GM18519 (cell line): ENCODE data around the gene RAPGEFL1.
"Not testable (repeated sequence)": the region's sequence is repeated elsewhere in the genome, so short reads cannot be mapped to it uniquely, and the experiment has no call there.

Experiments
- ATAC-seq: cut with Tn5 transposase; IDR thresholded peaks from one replicate; pipeline ENCODE4 v1.9.1; 2021; ENCODE audit warnings: mild to moderate bottlenecking, moderate library complexity; ENCODE audit not compliant: unreplicated experiment, low FRiP score

The RAPGEFL1 gene

DNA sequence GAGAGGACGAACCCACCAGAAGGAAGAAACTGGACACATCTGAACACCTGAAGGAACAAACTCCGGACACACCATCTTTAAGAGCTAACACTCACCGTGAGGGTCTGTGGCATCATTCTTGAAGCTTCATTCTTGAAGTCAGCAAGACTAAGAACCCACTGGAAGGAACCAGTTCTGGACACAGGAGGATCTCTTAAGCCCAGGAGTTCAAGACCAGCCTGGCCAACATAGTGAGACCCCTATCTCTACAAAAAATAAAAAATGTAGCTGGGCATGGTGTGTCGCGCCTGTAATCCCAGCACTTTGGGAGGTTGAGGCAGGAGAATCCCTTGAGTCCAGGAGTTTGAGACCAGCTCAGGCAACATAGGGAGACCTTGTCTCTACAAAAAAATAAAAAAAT, 21.3 kb downstream of the RAPGEFL1 start:
- no peak for ATAC-seq

DNA sequence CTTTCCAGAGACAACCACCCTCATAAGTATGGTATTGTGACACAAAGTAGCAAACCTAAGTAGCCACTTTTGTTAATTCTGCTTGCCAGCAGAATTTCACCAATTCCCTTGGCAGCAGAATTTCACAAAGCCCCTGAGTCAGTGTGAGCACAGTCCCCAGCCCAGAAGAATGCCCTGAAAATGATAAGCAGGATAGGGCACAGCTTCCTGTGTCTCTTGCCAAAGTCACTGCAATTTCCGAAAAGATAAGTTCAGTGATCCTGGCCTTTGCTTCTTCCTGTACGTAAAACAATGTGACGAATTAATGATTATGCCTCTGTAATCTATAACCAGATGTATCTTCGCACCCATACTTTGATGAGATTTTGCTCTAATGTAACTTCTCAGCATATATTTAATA, 25.9 kb downstream of the RAPGEFL1 start:
- ATAC-seq: no peak

DNA sequence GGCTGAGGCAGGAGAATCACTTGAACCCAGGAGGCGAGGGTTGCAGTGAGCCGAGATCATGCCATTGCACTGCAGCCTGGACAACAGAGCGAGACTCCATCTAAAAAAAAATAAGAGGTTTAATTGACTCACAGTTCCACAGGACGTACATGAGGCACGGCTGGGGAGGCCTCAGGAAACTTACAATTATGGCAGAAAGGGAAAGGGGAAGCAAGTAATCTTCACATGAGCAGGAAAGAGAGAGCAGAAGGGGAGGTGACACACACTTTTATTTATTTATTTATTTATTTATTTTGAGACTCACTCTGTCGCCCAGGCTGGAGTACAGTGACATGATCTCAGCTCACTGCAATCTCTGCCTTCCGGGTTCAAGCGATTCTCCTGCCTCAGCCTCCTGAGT, 28.9 kb downstream of the RAPGEFL1 start:
- ATAC-seq: not testable (repeated sequence)

DNA sequence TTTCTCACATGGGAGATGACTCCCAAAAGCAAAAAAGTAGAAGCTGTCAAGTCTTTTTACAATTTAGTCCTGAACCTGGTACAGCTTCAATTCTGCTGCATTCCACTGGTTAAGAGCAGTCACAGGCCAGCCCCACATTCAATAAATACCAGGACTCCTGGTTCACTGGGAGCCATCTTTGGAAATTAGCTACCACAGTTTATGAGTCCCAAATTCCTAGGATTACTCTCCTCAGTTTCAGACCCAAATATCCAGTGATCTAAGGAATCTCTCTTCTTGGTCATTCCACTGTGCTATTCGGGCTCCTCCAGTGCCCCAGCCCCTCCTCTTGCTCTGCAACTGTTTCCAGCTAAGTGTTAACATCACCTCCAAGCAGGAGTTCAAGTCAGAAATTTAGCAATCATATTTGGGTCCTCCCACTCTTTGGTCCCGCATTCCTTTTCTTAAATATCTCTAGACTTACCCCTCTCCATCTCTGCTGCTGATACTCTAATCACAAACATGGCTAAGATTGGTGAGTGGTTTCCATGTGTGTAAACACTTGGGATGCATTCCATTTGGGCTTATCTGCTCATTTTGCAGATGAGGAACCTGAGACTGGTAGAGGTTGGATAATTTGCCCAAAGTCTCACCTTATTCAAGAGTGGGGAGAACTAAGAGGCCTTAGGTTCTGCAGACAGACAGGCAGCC, 32.3 kb downstream of the RAPGEFL1 start:
- ATAC-seq: no peak

DNA sequence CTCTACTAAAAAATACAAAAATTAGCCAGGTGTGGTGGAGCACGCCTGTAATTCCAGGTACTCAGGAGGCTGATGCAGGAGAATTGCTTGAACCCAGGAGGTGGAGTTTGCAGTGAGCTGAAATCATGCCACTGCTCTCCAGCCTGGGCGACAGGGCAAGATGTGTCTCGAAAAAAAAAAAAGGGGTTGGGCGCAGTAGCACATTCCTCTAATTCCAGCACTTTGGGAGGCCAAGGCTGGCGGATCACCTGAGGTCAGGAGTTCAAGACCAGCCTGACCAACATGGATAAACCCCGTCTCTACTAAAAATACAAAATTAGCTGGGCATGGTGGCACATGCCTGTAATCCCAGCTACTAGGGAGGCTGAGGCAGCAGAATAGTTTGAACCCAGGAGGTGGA, 36.6 kb downstream of the RAPGEFL1 start:
- not testable (repeated sequence) for ATAC-seq

DNA sequence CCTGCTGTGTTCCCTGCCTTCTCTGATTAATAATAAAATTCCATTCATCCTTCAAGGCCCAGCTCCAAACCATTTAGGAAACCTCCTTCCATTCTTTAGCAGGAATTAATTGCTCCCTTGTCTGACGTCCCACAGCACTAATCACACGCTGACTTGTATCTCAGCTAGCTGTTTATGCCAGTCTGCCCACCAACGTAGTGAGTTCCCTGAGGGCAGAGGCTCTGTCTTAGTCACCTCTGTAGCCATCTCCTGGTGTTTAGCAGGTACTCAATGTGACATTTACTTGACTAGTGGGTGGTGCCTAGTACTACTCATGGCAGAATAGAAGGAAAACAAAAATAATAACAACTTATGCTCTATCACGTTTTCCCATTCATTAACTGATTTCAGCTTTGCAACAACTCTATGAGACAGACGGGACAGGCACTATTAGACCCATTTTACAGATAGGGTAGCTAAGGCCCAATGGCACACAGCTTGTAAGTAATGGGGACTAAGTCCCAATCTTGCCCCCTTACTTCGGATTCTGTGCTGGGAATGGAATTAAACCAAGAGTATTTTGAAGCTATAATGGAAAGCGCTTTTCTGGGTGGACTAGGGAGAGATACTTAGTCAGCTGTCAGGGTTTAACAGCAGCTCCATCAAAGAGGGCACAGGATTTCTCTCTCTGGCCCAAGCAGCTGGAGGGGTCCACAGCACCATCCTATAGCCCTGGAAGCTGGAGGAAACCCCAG, 40.9 kb downstream of the RAPGEFL1 start:
- ATAC-seq: no peak

DNA sequence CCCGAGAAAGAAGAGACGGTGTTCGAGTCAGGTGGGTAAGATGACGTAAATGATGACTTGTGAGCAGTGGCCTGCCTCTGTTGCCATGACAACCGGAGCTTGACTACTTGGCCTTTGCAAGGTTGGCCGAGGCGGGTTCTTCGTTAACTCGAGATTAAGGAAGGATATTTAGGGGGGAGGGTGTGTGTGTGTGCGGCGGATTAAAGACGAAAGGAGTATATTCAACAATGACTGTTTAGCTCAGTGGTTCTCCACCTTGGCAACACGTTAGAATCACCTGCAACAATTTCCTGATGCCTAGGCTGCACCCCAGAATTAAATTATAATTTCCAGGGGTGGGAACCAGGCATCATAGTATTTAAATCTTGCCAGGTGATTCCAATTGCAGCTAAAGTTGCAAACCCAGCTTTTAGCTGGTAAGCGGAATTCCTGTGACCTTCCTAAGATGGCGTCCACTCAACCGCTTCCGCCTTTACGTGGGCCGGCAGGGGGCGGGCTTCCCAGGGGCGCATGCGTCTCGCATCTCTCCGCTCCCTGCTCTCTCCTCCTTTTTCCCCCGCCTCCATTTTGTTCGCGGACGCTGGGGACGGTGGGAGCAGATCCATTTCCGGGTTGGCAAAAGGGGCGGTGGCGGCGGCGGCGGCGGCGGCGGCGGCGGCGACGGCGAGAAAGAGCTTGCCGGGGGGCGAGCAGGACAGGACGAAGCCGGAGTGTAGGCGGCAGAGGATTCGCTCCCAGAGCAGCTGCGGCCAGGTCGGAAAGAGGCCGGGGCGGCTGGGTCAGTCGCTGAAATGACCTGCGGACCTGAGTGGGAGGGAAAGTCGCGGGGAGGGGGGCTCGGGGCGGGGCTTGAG, 41.7 kb downstream of the RAPGEFL1 start, which contains the start of gene WIPF2:
WIPF2 (plus strand) TSS at position 565 of the 854 bp plus-strand sequence. CDS start 37,156 bp downstream, outside the sequence.
- no peak for ATAC-seq

DNA sequence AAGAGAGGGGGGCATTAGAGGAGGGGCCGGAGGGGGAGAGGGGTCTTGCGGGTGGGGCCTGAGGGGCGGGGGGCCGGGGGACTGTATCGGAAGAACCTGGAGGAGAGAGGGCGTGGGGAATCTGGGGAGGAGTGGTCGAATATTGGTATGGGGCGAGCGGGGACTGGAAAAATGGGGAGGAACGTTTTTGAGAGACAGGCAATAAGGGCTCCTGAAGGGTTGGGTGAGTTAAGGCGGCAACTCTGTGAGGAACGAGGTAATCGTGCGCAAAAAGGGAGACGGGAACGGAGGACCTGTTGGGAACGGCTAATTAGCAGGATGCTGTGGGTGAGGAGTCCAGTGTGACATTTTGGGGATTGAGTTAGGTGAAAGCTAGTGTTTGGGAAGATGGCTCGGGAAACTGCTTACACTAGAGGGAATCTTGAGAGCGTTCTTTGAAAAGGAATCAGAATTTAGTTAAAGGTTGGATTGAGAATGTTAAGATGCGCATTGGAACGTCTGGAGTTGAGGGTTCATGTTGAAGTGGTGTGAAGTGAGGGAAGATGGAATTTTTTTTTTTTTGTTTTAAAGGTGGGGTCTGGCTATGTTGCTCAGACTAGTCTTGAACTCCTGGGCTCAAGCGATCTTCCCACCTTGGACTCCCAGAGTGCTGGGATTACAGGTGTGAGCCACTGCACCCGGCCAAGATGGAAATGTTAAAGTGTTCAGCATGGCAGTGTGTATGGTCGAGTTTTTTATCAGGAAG, 42.5 kb downstream of the RAPGEFL1 start:
- no peak for ATAC-seq

DNA sequence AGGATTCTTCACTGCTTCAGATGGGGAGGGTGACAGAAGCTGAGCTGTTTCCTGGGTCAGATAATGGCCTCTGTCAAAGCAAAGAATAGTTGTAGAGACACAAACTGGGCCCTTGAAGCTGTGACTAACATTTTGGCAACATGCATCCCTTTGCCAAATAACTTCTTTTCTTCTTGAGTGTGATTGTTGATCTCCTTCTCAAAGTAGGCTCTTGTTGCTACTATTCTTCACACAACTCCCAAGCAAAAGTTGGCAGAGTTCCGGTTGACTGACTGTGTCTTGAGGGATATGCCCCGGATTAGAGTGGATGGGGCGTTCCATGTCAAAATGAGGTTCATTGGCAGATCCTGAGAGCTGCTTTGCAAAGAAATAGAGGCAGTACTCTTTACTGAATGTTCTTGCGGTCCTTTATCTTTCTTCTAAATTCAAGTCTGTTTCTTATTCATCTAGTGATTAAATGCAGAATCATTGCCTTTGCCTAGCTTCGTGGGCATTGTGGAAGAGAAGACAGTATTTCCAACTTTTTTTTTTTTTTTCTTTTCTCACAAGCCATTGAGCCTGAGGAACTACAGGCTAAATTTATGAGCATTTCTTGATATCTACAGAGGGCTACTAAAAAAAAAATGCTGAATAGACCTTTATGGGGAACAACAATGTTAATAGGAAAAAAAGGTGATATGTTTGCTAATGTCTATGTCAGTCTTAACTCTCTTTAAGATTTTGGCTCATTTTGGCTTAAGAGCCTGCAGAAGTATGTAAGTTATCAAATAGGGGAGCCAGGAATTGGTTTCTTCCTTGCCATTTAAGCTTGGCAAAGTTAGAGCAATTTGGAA, 47.7 kb downstream of the RAPGEFL1 start:
- no peak for ATAC-seq

DNA sequence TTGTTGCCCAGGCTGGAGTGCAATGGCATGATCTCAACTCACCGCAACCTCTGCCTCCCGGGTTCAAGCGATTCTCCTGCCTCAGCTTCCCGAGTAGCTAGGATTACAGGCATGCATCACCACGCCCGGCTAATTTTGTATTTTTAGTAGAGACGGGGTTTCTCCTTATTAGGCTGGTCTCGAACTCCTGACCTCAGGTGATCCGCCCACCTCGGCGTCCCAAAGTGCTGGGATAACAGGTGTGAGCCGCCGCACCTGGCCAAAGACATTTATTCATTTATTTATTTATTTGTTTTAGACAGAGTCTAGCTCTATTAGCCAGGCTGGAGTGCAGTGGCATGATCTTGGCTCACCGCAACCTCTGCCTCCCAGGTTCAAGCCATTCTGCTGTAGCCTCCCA, 51.9 kb downstream of the RAPGEFL1 start:
- ATAC-seq: not testable (repeated sequence)

DNA sequence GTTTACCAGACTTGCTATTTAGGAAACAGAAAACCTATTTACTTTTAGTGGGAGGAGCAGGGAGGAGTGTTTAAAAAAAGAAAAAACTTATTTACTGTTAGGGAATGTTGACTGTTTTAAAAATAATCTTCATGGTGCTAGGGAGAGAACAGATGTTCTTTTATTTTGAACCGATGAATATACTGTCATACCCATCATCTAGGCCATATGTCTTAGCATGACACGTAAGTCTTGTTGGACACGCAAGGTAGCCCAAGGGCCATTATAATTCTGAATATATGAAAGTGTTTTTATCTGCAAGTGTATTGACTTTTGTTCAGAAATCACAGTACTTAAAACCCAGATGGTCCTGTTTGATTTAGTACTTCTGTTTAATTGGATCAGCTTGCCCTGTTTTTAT, 53.4 kb downstream of the RAPGEFL1 start:
- ATAC-seq: no peak

DNA sequence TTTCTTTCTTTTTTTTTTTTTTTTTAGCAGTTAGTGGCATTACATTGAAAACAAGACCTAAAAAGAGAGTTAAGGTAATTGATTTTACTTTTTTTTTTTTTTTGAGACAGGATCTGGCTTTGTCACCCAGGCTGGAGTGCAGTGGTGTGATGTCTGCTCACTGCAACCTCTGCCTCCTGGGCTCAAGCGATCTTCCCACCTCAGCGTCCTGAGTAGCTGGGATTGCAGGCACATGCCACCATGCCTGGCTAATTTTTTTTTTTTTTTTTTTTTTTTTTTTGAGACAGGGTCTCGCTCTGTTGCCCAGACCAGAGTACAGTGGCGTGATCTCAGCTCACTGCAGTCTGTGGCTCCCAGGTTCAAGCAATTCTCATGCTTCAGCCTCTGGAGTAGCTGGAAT, 54.7 kb downstream of the RAPGEFL1 start:
- not testable (repeated sequence) for ATAC-seq

DNA sequence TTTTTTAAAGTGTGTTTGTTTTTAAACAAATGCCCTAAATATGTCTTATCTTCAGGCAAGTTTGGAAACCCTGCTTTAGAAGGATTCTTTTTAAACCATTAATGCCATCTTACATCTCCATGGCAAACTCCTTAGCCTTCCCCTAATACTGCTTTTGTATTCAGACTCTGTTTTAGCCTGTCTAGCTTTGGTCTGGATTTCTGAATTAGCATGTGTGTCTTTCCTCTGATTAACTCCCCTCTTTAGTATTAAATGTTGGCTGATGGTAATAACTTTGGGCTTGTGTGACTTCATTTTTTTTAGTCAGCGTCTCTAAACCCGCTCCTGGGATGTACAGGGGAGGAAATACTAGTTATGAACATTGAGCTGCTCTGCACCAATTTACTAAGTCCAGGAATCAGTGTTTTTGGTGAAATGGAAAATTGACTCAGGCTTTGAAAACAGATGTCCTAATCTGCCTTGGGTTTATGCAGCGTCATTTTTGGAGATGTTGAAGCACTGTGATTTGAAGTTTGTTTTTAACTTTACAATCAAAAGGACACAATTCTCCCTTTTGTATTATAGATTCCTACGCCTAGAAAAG, 64.1 kb downstream of the RAPGEFL1 start:
- ATAC-seq: no peak

DNA sequence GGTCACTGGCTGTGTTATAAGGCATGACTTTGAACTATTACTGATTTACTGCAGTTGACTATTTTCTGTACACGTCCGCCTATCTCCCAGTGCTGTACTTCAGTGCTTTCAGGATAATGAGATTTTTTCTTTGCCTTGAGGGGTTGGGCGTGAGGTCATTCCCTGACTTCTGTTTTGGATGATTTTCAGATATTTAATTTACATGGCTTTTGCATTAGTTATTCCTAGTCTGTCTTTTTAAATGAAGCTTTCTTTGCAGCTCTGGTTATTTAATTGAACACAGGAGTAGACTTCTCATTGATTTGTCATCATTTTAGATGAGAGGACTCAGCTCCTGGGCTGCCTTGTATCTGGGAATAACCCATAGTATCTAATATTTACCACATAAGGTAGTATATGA, 65.5 kb downstream of the RAPGEFL1 start:
- ATAC-seq: no peak

DNA sequence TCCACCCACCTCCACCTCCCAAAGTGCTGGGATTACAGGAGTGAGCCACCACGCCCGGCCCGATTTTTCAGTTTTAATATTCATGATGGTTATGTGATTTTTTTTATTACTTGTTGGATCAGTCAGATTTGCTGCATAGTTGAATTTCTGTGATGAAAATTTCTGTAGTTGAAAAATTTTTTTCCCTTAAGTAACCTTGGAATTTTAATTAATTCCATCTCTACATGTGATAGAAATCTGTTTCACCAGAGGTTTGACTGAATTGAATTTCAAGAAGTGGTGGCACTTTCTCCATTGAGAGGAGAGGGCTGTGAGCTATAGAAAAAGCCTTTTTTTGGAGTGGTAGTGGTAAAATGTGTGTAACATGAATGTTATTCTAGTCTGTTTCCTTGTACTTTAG, 66.5 kb downstream of the RAPGEFL1 start:
- ATAC-seq: no peak

DNA sequence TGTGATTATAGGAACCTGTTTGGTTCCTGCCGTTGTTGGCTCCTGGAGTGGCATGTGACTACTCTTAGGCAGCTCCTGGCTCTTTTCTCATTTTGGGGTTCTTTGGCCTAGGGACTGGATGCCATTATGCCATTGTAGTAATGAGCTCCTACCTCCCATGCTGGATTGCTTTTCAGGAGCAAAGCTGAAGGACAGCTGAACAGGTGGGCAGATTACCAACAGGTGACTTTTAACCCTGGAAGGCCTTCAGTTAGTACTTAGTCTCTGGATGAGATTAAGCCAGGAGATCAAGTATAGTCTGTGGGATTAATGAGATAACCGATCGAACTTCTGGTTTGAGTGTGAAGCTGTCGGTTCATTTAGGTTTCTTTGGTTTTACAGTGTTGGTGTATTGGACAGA, 67.0 kb downstream of the RAPGEFL1 start:
- ATAC-seq: no peak
